HFF-Myc (cell line): Measurements from ENCODE around the gene ITGB2.

Experiments
- DNase-seq: peaks from one replicate; pipeline ENCODE4 v3.0.0-alpha.2; 2011; ENCODE audit warnings: low read depth; ENCODE audit errors: extremely low read depth
- H3K4me3 ChIP-seq: replicated peaks from 2 replicates; pipeline ENCODE4 v1.5.1; 2011; ENCODE audit warnings: low read depth, mild to moderate bottlenecking, control low read depth, low read length
- CTCF ChIP-seq: IDR thresholded peaks from 2 replicates; pipeline ENCODE4 v1.5.1; 2012; ENCODE audit warnings: mild to moderate bottlenecking, low read depth, low read length, control low read depth; ENCODE audit errors: missing control alignments

ITGB2 gene

GRCh38 chr21:44888581-44889550 is 31.8 kb downstream of the ITGB2 start:
- no peak for DNase-seq
- no peak overlapping the region for H3K4me3 ChIP-seq
- TF ChIP-seq CTCF, result no peak

GRCh38 chr21:44887807-44888580 is 32.7 kb downstream of the ITGB2 start:
- TF ChIP-seq CTCF, result no peak
- no peak for DNase-seq
- H3K4me3 ChIP-seq, result no peak overlapping the region

DNA sequence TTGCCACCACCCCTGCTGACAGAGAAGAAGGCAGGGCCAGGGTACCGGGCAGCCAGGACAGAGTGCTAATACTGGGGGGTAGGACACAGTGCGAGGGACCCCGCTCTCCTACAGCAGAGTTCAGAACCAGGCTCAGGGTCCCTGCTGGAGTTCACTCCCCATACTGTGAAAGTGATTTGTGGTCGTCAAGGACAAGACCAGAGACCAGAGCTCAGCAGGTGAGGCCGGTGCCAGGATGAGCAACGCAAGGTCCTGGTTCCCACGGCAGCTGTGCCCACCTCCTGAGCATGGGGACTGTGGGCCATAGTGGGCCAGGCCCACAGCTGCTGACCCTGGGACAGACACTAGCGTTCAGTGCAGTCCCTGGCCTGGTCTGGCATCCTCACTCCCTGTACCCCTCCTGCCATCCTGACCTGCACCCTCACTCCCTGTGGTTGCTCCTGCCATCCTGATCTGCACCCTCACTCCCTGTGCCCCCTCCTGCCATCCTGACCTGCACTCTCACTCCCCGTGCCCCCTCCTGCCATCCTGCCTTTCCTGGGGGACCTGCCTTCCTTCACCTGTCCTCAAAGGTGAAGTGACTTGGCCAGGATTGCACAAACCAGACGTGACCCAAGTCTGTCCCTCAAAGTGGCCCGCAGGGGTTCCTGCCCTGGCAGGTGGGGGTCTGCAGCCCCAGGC is 33.4 kb downstream of the ITGB2 start:
- H3K4me3 ChIP-seq, result no peak overlapping the region
- no peak for TF ChIP-seq CTCF
- no peak for DNase-seq

DNA sequence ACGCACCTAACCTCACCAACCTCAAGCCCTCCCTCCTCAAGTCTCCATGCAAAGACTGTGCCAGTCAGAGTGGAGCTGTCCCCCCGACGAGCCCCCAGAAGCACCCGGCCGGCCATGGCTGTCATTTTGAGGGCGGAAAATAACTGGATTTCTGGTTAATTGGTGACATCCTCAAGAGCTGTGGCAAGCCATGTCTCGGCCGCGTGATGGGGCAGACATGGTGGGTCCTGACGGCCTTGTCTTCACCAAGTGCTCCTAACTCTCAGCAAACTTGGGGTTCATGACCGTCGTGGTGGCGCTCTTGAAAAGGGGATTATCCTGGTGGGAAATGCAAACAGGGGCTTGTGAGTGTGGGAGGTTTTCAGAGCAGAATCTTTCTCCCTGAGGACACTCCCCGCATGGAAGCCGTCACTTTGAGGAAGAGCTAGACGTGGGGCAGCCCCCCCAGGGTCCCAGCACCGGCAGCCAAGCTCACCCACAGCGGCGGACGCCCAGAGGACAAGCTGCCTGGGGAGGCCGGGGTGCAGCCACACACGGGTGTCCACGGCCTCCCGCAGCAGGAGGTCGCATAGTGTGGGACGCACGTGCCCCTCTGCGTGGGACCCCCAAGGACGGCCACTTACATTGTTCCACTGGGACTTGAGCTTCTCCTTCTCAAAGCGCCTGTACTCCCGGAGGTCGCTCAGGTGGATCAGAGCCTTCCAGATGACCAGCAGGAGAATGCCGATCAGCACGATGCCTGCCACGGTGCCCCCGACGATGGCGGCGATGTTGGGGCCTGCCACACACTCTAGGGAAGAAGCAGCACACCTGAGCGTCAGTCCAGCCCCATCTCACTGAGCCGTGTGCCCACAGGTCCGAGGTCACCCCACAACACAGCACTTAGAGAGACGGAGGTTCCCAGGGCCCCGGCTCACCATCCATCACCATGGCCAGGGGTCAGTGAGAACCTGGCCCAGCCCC is 34.3 kb downstream of the ITGB2 start:
- TF ChIP-seq CTCF, result no peak
- DNase-seq, result no peak

GRCh38 chr21:44885615-44886014 is 35.1 kb downstream of the ITGB2 start:
- no peak for DNase-seq
- TF ChIP-seq CTCF, result no peak
- no peak overlapping the region for H3K4me3 ChIP-seq

More for the DNA sequence above, 34.3 kb downstream of the ITGB2 start:
- no peak overlapping the region for H3K4me3 ChIP-seq
